GM12865 (cell line): ENCODE measurements around the gene CKB.
A peak's percentile ranks its signal among the peaks of the same experiment; 100 is the strongest.

Experiments
- DNase-seq: peaks from one replicate; pipeline ENCODE4 v3.0.0; 2010; ENCODE audit warnings: low read depth
- H3K4me3 ChIP-seq: 2 replicates; pipeline ENCODE4 v1.5.1; 2011; ENCODE audit warnings: mild to moderate bottlenecking, low read depth, low read length, control low read depth
- TF ChIP-seq, protein P1 (sequence below): IDR thresholded peaks from 2 replicates; pipeline ENCODE4 v1.5.1; 2011; ENCODE audit warnings: low read length, control low read depth, low read depth, inconsistent platforms; ENCODE audit not compliant: insufficient read depth; ENCODE audit errors: missing control alignments

CKB gene

GRCh38 chr14:103562179-103562428 is 39.5 kb upstream of the CKB start:
- TF ChIP-seq, protein P1, sequence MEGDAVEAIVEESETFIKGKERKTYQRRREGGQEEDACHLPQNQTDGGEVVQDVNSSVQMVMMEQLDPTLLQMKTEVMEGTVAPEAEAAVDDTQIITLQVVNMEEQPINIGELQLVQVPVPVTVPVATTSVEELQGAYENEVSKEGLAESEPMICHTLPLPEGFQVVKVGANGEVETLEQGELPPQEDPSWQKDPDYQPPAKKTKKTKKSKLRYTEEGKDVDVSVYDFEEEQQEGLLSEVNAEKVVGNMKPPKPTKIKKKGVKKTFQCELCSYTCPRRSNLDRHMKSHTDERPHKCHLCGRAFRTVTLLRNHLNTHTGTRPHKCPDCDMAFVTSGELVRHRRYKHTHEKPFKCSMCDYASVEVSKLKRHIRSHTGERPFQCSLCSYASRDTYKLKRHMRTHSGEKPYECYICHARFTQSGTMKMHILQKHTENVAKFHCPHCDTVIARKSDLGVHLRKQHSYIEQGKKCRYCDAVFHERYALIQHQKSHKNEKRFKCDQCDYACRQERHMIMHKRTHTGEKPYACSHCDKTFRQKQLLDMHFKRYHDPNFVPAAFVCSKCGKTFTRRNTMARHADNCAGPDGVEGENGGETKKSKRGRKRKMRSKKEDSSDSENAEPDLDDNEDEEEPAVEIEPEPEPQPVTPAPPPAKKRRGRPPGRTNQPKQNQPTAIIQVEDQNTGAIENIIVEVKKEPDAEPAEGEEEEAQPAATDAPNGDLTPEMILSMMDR = no peak
- H3K4me3 ChIP-seq = peak overlapping the region; percentile 91
- DNase-seq = peak; percentile 66

DNA sequence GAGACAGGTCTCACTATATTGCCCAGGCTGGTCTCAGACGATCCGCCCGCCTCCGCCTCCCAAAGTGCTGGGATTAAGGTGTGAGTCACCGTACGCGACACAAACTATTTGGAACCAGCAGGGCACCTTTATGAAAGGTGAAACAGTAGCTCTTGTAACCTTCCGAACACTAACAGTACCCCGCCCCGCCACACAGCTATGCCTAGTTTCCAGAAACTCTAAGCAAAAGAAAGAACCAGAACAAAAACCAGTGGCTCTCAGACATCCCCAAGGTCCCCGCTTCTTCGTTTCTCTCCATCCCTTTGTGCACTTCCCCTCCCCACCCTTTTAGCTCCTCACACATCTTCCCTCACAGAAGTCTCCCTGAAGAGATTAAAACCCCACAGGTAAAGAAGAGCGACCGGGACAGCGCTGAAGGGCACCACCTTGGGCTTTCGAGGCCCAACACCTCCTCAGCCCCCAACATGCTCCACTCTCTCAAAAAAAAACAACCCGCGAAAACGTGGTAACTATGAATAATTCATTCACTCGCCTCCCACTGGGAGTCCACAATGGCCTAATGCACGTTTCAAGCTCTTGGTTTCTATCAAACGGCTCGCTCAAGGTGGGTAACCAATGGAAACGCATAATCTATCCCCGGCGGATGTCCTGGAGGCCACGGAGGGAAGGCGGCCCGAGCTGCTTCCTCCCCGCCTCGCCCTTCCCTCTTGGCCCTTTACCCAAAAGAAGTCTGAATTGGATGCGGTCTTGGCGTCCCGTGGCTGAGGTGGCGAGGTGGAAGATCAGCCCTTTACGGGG is 39.0 kb upstream of the CKB start:
- DNase-seq = peak; percentile 69
- TF ChIP-seq, protein P1 = no peak
- H3K4me3 ChIP-seq = peak overlapping the region; percentile 91

- DNase-seq = no peak
- TF ChIP-seq, protein P1 = no peak
- peak overlapping the region; percentile 91 for H3K4me3 ChIP-seq
Observed at GRCh38 chr14:103560691-103561090, 38.1 kb upstream of the CKB start.

- DNase-seq = no peak
- no peak overlapping the region for H3K4me3 ChIP-seq
- TF ChIP-seq, protein P1 = no peak
Observed at GRCh38 chr14:103559766-103560165, 37.1 kb upstream of the CKB start.

GRCh38 chr14:103558071-103558882 is 35.6 kb upstream of the CKB start:
- H3K4me3 ChIP-seq = no peak overlapping the region
- TF ChIP-seq, protein P1 = no peak
- no peak for DNase-seq

DNA sequence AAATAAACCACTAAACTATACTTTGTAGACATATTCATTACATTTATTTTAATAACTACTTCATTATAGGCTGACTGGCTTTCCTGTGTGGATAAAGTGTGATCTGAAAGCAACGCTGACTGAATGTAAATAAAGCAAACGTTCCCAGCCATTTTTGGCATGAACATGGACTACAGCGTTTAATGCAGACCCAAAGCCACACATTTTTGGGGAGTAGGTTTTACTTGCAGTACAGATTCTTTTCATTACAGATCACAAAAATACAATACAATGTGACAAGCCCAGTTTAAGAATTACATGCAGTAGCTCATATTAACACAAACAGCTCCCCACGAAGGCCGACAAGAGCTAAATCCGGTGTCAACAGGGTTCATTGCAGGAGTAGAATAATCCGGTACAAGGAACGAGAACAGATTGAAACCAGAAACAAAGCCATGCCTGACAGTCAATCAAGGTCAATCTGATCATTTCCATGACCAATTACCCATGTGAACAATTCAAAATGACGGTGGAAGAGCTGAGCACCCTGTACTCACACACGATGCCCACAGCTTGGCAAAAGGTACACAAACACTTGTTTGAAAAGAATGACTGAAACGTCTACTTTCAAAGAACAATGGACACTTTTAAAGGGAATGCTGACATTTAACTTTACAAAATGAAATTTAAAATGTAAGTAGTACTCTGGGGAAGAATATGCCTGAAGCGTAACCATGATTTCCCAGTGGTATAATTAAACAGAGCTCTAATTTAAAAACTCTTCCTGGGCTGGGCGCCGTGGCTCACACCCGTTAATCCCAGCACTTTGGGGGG is 34.5 kb upstream of the CKB start:
- no peak for DNase-seq
- TF ChIP-seq, protein P1 = no peak
- no peak overlapping the region for H3K4me3 ChIP-seq
